ENCODE results near the gene ADAMTS2. TPM values are rescaled to one million over a fixed set of nuclear protein-coding genes. Genes with fewer than 3 reads are reported as not detected.

Gene ADAMTS2
- total RNA-seq, 1 donor from 2014 or later: not detected

DNA sequence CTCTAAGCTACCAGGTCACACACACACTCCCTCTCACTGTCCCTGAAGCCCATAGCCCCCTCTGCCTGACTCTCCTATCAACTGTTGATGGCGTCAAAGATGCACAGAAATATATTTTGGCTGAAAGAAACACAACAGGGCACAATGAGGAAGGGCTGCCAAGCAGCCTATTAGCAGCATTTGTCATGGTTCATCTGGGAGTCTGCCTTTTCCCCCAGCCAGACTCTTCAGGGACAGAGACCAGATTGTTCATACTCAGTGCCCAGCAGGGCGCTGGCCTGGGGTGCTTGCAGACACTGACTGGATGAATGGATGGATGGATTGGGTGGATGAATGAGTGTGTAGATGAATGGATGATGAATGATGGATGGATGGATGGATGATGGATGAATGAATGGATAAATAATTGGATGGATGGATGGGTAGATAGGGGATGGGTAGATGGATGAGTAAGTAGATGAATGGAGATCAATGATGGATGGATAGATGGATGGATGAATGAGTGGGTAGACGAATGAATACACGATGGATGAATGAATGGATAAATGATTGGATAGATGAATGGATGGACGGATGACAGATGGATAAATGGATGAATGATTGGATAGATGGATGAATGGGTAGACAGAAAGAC is 90.5 kb downstream of the ADAMTS2 start:
- TF ChIP-seq, protein P1, sequence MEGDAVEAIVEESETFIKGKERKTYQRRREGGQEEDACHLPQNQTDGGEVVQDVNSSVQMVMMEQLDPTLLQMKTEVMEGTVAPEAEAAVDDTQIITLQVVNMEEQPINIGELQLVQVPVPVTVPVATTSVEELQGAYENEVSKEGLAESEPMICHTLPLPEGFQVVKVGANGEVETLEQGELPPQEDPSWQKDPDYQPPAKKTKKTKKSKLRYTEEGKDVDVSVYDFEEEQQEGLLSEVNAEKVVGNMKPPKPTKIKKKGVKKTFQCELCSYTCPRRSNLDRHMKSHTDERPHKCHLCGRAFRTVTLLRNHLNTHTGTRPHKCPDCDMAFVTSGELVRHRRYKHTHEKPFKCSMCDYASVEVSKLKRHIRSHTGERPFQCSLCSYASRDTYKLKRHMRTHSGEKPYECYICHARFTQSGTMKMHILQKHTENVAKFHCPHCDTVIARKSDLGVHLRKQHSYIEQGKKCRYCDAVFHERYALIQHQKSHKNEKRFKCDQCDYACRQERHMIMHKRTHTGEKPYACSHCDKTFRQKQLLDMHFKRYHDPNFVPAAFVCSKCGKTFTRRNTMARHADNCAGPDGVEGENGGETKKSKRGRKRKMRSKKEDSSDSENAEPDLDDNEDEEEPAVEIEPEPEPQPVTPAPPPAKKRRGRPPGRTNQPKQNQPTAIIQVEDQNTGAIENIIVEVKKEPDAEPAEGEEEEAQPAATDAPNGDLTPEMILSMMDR (IDR thresholded peaks at IDR 0.05): no peak
- DNase-seq: no peak
- POLR2A ChIA-PET: no interaction called here
- H3K4me3 Mint-ChIP-seq: no peak overlapping the region
- no peaks in the 10 kb centered on the region for H3K36me3 Mint-ChIP-seq (ENCODE audit: low read depth)
- no peak overlapping the region for H3K27ac Mint-ChIP-seq
- H3K4me1 Mint-ChIP-seq: no peaks in the 10 kb centered on the region
- no peaks in the 10 kb centered on the region for H3K9me3 Mint-ChIP-seq
- no peak for ATAC-seq (ENCODE audit: low read depth)
- CTCF ChIA-PET: no interaction called here
- intact Hi-C loops (cut with micrococcal nuclease): no loop called here
- no peaks in the 10 kb centered on the region for H3K27me3 Mint-ChIP-seq

GRCh38 chr5:179253730-179254129 is 91.5 kb downstream of the ADAMTS2 start:
- Mint-ChIP-seq H3K27me3 (no peaks in the 10 kb centered on the region), H3K27ac (no peak overlapping the region), H3K36me3 (ENCODE audit: low read depth) (no peaks in the 10 kb centered on the region), H3K9me3 (no peaks in the 10 kb centered on the region), H3K4me1 (no peaks in the 10 kb centered on the region), H3K4me3 (no peak overlapping the region)
- CTCF ChIA-PET: no interaction called here
- intact Hi-C loops (cut with micrococcal nuclease): no loop called here
- ATAC-seq (ENCODE audit: low read depth): no peak
- POLR2A ChIA-PET: no interaction called here
- TF ChIP-seq, protein P1 (IDR thresholded peaks at IDR 0.05): no peak
- DNase-seq: peak; percentile 4

- Mint-ChIP-seq H3K4me1 (no peaks in the 10 kb centered on the region), H3K36me3 (ENCODE audit: low read depth) (no peaks in the 10 kb centered on the region), H3K27me3 (no peaks in the 10 kb centered on the region), H3K27ac (no peak overlapping the region), H3K4me3 (no peak overlapping the region), H3K9me3 (peaks cover 13% of the 10 kb centered on the region)
- TF ChIP-seq, protein P1 (IDR thresholded peaks at IDR 0.05): no peak
- POLR2A ChIA-PET: no interaction called here
- ATAC-seq (ENCODE audit: low read depth) (no peak), DNase-seq (no peak)
- intact Hi-C loops (cut with micrococcal nuclease): no loop called here
- CTCF ChIA-PET: no interaction called here
Measured at GRCh38 chr5:179251276-179251969, 93.8 kb downstream of the ADAMTS2 start.

DNA sequence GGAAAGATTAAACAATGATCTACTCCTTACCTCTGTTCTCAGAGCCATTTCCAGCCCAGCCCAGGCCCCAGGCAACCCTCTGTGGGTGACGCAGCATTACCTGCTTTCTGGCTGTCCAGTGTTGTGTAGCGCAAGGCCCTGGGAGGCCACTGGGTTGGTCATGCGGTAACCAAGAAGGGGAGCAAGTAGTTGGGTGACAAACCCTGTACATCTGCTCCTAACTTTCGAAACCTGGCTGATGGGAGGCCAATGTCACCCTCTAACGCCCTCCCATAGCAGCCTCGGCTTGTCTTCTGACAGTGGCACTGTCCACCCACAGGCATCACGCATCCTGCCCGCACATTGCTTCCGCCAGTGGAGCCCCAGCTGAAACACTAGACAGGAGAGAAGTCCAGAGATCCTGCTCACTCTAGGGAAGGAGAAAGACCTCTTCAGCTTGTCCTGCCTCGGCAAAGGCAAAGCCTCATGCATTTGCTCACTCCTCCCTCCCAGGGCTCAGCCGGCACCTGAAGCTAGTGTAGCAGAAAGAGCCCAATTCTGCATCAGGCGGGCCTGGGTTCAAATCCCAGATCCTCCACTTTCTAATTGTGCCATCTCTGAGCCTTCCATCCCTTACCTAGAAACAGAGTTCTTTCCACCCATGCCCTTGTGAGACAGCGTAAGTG is 94.6 kb downstream of the ADAMTS2 start:
- intact Hi-C loops (cut with micrococcal nuclease): no loop called here
- peak; percentile 1 for DNase-seq
- H3K36me3 Mint-ChIP-seq (ENCODE audit: low read depth): no peaks in the 10 kb centered on the region
- peaks cover 16% of the 10 kb centered on the region for H3K9me3 Mint-ChIP-seq
- H3K4me1 Mint-ChIP-seq: no peaks in the 10 kb centered on the region
- ChIA-PET CTCF (no interaction called here), POLR2A (no interaction called here)
- TF ChIP-seq, protein P1 (IDR thresholded peaks at IDR 0.05): no peak
- no peaks in the 10 kb centered on the region for H3K27me3 Mint-ChIP-seq
- no peak overlapping the region for H3K4me3 Mint-ChIP-seq
- no peak overlapping the region for H3K27ac Mint-ChIP-seq
- no peak for ATAC-seq (ENCODE audit: low read depth)

DNA sequence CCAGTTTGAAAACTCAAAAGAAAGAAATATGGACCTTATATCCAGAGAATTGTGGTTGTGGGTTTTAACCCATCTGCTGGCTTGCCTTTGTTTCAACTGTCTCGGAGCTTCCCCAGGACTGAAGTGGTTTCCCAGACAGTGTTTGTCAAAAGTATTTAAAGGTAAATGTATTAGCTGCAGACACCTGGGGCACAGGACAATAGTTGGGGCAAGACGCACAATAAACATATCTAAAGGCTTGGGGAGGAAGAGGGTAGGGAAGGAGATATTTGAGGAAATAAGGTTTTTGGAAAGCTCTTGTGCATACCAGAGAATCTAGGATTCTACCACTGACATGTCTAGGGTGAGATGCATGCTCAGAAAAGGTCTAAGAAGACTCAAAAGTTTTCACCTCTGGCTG is 99.0 kb downstream of the ADAMTS2 start:
- ATAC-seq (ENCODE audit: low read depth) (no peak), DNase-seq (no peak)

More for the DNA sequence above, 99.0 kb downstream of the ADAMTS2 start:
- Mint-ChIP-seq H3K4me3 (no peak overlapping the region), H3K4me1 (no peaks in the 10 kb centered on the region), H3K27ac (no peak overlapping the region), H3K27me3 (peaks cover 4% of the 10 kb centered on the region), H3K9me3 (peaks cover 16% of the 10 kb centered on the region), H3K36me3 (ENCODE audit: low read depth) (no peaks in the 10 kb centered on the region)
- intact Hi-C loops (cut with micrococcal nuclease): no loop called here
- TF ChIP-seq, protein P1 (IDR thresholded peaks at IDR 0.05): no peak
- CTCF ChIA-PET: no interaction called here
- POLR2A ChIA-PET: no interaction called here

All from activated B cell treated with CpG ODN at 0.5 μM for 24 hours (primary cell).